ENCODE data around the gene SLC35F5. TPM values are rescaled to one million over a fixed set of nuclear protein-coding genes. Genes with fewer than 3 reads are reported as not detected.
"Not testable (repeated sequence)": the region's sequence is repeated elsewhere in the genome, so short reads cannot be mapped to it uniquely, and the experiment has no call there.

SLC35F5 gene
- total RNA-seq, 1 donor, result 164 TPM

DNA sequence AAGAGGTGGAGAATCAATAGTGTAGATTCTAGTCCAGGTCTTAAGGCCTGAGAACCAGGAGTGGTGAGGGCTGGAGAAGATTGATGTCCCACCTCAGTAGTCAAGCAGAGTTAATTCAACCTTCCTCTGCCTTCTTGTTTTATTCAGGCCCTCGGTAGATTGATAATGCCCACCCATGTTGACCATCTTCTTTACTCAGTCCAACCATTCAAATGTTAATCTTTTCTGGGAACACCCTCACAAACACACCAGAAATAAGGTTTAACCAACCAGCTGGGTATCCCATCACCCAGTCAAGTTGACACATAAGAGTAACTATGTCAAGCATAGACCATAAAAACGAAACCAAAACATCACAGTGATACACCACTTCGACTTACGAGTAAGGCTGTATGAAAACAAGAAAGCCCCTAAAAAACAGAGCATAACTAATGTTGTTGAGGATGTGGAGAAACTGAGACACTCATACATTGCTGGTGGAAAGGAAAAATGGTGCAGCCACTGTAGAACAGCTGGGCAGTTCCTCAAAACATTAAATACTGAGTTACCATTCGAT, 57.5 kb downstream of the SLC35F5 start:
- TF ChIP-seq, protein P1, sequence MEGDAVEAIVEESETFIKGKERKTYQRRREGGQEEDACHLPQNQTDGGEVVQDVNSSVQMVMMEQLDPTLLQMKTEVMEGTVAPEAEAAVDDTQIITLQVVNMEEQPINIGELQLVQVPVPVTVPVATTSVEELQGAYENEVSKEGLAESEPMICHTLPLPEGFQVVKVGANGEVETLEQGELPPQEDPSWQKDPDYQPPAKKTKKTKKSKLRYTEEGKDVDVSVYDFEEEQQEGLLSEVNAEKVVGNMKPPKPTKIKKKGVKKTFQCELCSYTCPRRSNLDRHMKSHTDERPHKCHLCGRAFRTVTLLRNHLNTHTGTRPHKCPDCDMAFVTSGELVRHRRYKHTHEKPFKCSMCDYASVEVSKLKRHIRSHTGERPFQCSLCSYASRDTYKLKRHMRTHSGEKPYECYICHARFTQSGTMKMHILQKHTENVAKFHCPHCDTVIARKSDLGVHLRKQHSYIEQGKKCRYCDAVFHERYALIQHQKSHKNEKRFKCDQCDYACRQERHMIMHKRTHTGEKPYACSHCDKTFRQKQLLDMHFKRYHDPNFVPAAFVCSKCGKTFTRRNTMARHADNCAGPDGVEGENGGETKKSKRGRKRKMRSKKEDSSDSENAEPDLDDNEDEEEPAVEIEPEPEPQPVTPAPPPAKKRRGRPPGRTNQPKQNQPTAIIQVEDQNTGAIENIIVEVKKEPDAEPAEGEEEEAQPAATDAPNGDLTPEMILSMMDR (IDR thresholded peaks at IDR 0.05; ENCODE audit: insufficient read depth, low read length), result no peak
- H3K4me3 ChIP-seq (ENCODE audit: low read depth, low read length), result no peak overlapping the region
- DNase-seq (ENCODE audit: low read depth), result no peak

DNA sequence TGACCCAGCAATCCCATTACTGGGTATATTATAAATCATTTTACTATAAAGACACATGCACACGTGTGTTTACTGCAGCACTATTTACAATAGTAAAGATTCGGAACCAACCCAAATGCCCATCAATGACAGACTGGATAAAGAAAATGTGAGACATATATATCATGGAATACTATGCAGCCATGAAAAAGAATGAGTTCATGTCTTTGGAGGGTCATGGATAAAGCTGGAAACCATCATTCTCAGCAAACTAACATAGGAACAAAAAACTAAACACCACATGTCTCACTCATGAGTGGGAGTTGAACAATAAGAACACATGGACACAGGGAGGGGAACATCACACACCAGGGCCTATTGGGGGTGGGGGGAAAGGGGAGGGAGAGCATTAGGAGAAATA, 58.2 kb downstream of the SLC35F5 start:
- DNase-seq (ENCODE audit: low read depth); H3K4me3 ChIP-seq (ENCODE audit: low read depth, low read length): not testable (repeated sequence)

DNA sequence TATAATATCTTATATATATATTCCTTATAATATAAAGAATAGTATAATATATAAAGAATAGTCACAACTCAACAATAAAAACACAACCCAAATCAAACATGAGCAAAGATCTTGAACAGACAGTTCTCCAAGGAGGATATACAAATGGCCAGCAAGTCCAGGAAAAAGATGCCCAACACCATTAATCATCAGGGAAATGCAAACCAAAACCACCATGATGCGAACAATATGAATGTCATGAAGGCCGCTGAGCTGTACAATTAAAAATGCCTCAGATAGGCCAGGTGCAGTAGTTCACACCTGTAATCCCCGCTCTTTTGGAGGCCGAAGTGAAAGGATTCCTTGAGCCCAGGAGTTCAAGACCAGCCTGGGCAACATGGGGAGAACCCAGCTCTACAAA, 58.9 kb downstream of the SLC35F5 start:
- H3K4me3 ChIP-seq (ENCODE audit: low read depth, low read length), result no peak overlapping the region
- no peak for DNase-seq (ENCODE audit: low read depth)
- TF ChIP-seq, protein P1 (IDR thresholded peaks at IDR 0.05; ENCODE audit: insufficient read depth, low read length), result no peak

DNA sequence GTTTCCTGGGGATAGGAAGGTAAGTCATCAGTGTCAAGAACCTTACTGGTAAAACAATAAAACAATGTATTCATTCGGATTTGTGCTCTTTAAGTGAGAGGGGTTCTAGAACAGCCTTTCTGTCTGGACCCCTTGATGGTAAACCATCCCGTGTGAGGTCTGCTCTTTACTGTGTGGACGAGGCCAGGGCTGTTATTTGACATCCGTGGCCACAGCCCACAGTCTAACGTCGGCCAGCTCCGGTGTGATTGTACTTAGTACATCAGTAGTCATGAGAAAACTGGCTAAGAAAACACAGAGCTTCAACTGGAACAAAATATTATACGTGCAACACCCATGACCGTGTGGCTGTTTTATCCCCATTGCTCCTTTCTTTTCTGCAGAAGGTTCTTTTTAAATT, 62.0 kb downstream of the SLC35F5 start:
- no peak overlapping the region for H3K4me3 ChIP-seq (ENCODE audit: low read depth, low read length)
- TF ChIP-seq, protein P1 (IDR thresholded peaks at IDR 0.05; ENCODE audit: insufficient read depth, low read length), result no peak
- DNase-seq (ENCODE audit: low read depth), result no peak

DNA sequence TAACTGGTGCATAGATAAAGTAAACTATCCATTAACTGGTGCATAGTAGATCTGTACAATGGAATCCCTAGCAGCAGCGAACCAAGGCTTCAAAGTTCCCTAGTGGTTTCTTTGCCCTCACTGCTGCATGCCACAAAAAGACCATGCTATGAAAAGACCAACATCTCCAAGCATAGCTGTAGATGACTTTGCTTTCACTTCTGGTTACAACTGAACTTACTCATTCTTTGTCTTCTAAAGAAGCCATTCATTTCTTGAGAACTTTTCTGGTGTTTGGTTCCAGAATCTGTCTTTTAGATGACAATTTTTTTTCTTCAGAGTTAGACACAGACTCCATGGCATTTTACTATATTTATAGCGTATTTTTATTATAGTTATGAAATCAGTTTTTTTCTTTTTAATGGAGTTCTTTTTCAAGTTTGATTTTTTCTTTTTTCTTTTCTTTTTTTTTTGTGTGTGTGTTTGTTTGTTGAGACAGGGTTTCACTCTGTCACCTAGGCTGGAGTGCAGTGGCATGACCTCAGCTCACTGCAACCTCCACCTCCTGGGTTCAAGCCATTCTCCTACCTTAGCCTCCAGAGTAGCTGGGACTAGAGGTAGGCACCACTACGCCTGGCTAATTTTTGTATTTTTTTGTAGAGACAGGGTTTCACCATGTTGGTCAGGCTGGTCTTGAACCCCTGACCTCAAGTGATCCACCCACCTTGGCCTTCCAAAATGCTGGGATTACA, 63.6 kb downstream of the SLC35F5 start:
- no peak for DNase-seq (ENCODE audit: low read depth)
- H3K4me3 ChIP-seq (ENCODE audit: low read depth, low read length), result no peak overlapping the region
- TF ChIP-seq, protein P1 (IDR thresholded peaks at IDR 0.05; ENCODE audit: insufficient read depth, low read length), result no peak

DNA sequence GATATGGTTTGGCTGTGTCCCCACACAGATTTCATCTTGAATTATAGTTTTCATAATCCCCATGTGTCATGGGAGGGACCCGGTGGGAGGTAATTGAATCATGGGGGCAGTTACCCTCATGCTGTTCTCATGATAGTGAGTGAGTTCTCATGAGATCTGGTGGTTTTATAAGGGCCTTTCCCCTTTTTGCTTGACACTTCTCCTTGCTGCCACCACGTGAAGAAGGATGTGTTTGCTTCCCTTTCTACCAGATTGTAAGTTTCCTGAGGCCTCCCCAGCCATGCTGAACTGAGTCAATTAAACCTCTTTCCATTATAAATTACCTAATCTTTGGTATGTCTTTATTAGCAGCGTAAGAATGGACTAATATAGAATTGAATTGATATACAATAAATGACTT, 65.6 kb downstream of the SLC35F5 start:
- DNase-seq (ENCODE audit: low read depth); H3K4me3 ChIP-seq (ENCODE audit: low read depth, low read length): not testable (repeated sequence)

DNA sequence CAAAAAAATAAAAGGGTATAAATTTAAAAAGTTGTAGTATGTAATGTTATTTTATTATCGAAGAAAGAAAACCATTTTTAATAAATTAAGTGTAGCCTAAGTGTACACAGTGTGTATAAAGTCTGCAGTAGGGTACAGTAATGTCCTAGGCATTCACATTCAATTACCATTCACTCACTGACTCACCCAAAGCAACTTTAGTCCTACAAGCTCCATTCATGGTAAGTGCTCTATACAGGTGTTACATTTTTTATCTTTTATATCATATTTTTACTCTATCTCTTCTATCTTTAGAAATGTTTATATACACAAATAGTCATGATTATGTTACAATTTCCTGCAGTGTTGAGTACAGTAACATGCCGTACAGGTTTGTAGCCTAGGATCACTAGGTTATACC, 69.9 kb downstream of the SLC35F5 start:
- TF ChIP-seq, protein P1 (IDR thresholded peaks at IDR 0.05; ENCODE audit: insufficient read depth, low read length), result no peak
- DNase-seq (ENCODE audit: low read depth), result no peak
- no peak overlapping the region for H3K4me3 ChIP-seq (ENCODE audit: low read depth, low read length)

DNA sequence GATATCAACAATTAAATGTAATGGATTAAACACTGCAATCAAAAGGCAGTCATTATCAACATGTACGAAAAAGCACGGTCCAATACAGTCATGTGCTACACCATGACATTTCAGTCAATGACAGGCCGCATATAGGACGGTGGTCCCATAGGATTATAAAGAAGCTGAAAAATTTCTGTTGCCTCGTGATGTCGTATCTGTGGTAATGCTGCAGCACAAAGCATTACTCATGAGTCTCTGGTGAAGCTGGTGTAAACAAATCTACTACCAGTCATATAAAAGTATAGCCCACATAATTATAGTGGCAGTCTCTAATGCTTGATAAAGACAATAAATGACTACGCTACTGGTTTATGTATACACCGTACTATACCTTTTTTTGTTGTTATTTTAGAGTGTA, 71.0 kb downstream of the SLC35F5 start:
- TF ChIP-seq, protein P1 (IDR thresholded peaks at IDR 0.05; ENCODE audit: insufficient read depth, low read length), result no peak
- no peak for DNase-seq (ENCODE audit: low read depth)
- H3K4me3 ChIP-seq (ENCODE audit: low read depth, low read length), result no peak overlapping the region

Measured in fibroblast of the aortic adventitia (primary cell).